GM23338 (cell line): Measurements from ENCODE around the gene HJURP. TPM values are rescaled to one million over a fixed set of nuclear protein-coding genes. Genes with fewer than 3 reads are reported as not detected.

Experiments used
- ATAC-seq: fragments of 200-7000 bp; cut with Tn5 transposase; 3 replicates; pipeline ENCODE4 v1.9.1; 2020
- DNase-seq: peaks from one replicate; pipeline ENCODE4 v3.0.0-alpha.2; 2015; ENCODE audit warnings: low spot score
- H2AFZ ChIP-seq: fragments of 200-600 bp; sonication (generic); 2 replicates; pipeline ENCODE4 v1.8.0; 2016; ENCODE audit warnings: antibody characterized with exemption, mild to moderate bottlenecking, moderate library complexity
- H3F3A ChIP-seq: fragments of 200-600 bp; sonication (generic); replicated peaks from 2 replicates; pipeline ENCODE4 v1.8.0; 2017; ENCODE audit warnings: antibody characterized with exemption, mixed run types, low read depth
- H3K27ac ChIP-seq: fragments of 200-600 bp; sonication (generic); 2 replicates; pipeline ENCODE4 v1.6.1; 2016; ENCODE audit warnings: low read depth
- H3K27me3 ChIP-seq: fragments of 200-600 bp; sonication (generic); 2 replicates; pipeline ENCODE4 v1.8.0; 2016; ENCODE audit warnings: mild to moderate bottlenecking, mixed run types, moderate library complexity; ENCODE audit not compliant: insufficient read depth
- H3K36me3 ChIP-seq: fragments of 200-600 bp; sonication (generic); 2 replicates; pipeline ENCODE4 v1.8.0; 2016; ENCODE audit warnings: mild to moderate bottlenecking; ENCODE audit not compliant: insufficient read depth
- H3K4me1 ChIP-seq: fragments of 200-600 bp; sonication (generic); 2 replicates; pipeline ENCODE4 v1.8.0; 2016; ENCODE audit warnings: mild to moderate bottlenecking, moderate library complexity; ENCODE audit not compliant: insufficient read depth
- H3K4me2 ChIP-seq: fragments of 200-600 bp; sonication (generic); 2 replicates; pipeline ENCODE4 v1.7.1; 2017; ENCODE audit warnings: mixed run types
- H3K4me3 ChIP-seq: fragments of 200-600 bp; sonication (generic); 2 replicates; pipeline ENCODE4 v1.6.1; 2016; ENCODE audit warnings: mixed run types
- H3K79me2 ChIP-seq: fragments of 200-600 bp; sonication (generic); replicated peaks from 2 replicates; pipeline ENCODE4 v1.8.0; 2017; ENCODE audit warnings: mild to moderate bottlenecking; ENCODE audit not compliant: insufficient read depth
- H3K9me2 ChIP-seq: fragments of 200-600 bp; sonication (generic); 2 replicates; pipeline ENCODE4 v1.8.0; 2017; ENCODE audit not compliant: insufficient read depth
- H4K20me1 ChIP-seq: fragments of 200-600 bp; sonication (generic); replicated peaks from 2 replicates; pipeline ENCODE4 v1.8.0; 2017; ENCODE audit warnings: mild to moderate bottlenecking; ENCODE audit not compliant: insufficient read depth
- H3K27ac Mint-ChIP-seq: 2 replicates; pipeline ENCODE4 v1.8.0; 2020; ENCODE audit warnings: inconsistent platforms, mild to moderate bottlenecking, moderate library complexity, mixed read lengths
- H3K27me3 Mint-ChIP-seq: 3 replicates; pipeline ENCODE4 v1.8.0; 2022; ENCODE audit warnings: low read depth, mild to moderate bottlenecking, moderate library complexity, mixed read lengths, inconsistent platforms; ENCODE audit not compliant: insufficient read depth, poor library complexity
- H3K36me3 Mint-ChIP-seq: 3 replicates; pipeline ENCODE4 v1.8.0; 2021; ENCODE audit warnings: low read depth, mild to moderate bottlenecking, inconsistent platforms, moderate library complexity, mixed read lengths
- H3K4me1 Mint-ChIP-seq: 3 replicates; pipeline ENCODE4 v1.8.0; 2020; ENCODE audit warnings: mild to moderate bottlenecking, inconsistent platforms, mixed read lengths
- H3K4me3 Mint-ChIP-seq: 3 replicates; pipeline ENCODE4 v1.8.0; 2021; ENCODE audit warnings: moderate library complexity, mild to moderate bottlenecking, inconsistent platforms, mixed read lengths
- H3K9me3 Mint-ChIP-seq: 3 replicates; pipeline ENCODE4 v1.8.0; 2020; ENCODE audit warnings: moderate library complexity, mild to moderate bottlenecking, inconsistent platforms, mixed read lengths
- CREB1 ChIP-seq: fragments of 250-450 bp; sonication (Bioruptor Pico); IDR thresholded peaks from 2 replicates; pipeline ENCODE4 v1.5.0; 2020; ENCODE audit warnings: low read depth, mild to moderate bottlenecking, moderate library complexity
- CTCF ChIP-seq, 2 experiments: fragments of 200-600 bp in 1 of 2; sonication (generic) in 1 of 2; conservative IDR thresholded peaks; 2 replicates each; pipeline versions ENCODE4 v1.5.1 to v1.6.1; 2016 to 2017; ENCODE audit warnings: antibody characterized with exemption in 2 of 2, low read depth in 2 of 2, mild to moderate bottlenecking in 2 of 2, moderate library complexity in 1 of 2
- ETS1 ChIP-seq: IDR thresholded peaks from 2 replicates; pipeline ENCODE4 v1.6.1; 2016; ENCODE audit warnings: antibody characterized with exemption
- EZH2 ChIP-seq: fragments of 200-600 bp; sonication (generic); IDR thresholded peaks from one replicate; pipeline ENCODE4 v1.8.0; 2017; ENCODE audit warnings: antibody characterized with exemption, mild to moderate bottlenecking, low read depth; ENCODE audit not compliant: unreplicated experiment
- EZH2phosphoT487 ChIP-seq: fragments of 200-600 bp; sonication (generic); IDR thresholded peaks from one replicate; pipeline ENCODE4 v1.8.1; 2018; ENCODE audit warnings: antibody characterized with exemption; ENCODE audit not compliant: unreplicated experiment
- JUNB ChIP-seq: IDR thresholded peaks from one replicate; pipeline ENCODE4 v1.6.1; 2016; ENCODE audit warnings: antibody characterized with exemption; ENCODE audit not compliant: unreplicated experiment
- NANOG ChIP-seq: IDR thresholded peaks from 2 replicates; pipeline ENCODE4 v1.6.1; 2016; ENCODE audit warnings: antibody characterized with exemption, borderline replicate concordance
- POLR2AphosphoS5 ChIP-seq: IDR thresholded peaks from 2 replicates; pipeline ENCODE4 v1.6.1; 2016; ENCODE audit warnings: antibody characterized with exemption, low read depth
- REST ChIP-seq: IDR thresholded peaks from one replicate; pipeline ENCODE4 v1.6.1; 2018; ENCODE audit warnings: antibody characterized with exemption; ENCODE audit not compliant: unreplicated experiment
- STAT1 ChIP-seq: IDR thresholded peaks from one replicate; pipeline ENCODE4 v1.6.1; 2016; ENCODE audit warnings: antibody characterized with exemption; ENCODE audit not compliant: unreplicated experiment
- ZNF114 ChIP-seq: fragments of 250-450 bp; sonication (Bioruptor Pico); IDR thresholded peaks from 2 replicates; pipeline ENCODE4 v1.5.0; 2020; ENCODE audit warnings: mild to moderate bottlenecking, moderate library complexity
- ZNF331 ChIP-seq: fragments of 250-450 bp; sonication (Bioruptor Pico); IDR thresholded peaks from 2 replicates; pipeline ENCODE4 v1.5.0; 2020; ENCODE audit warnings: low read depth, mild to moderate bottlenecking, moderate library complexity
- ZNF462 ChIP-seq: fragments of 250-450 bp; sonication (Bioruptor Pico); IDR thresholded peaks from 2 replicates; pipeline ENCODE4 v1.5.0; 2020; ENCODE audit warnings: mild to moderate bottlenecking, moderate library complexity
- polyA plus RNA-seq: library from polyadenylated mRNA; unstranded; fragments of >200 nt; fragmentation: Nextera tagmentation; extraction: Ambion mirVana; gene quantifications from 2 replicates; pipeline ENCODE4 v1.2.1, GENCODE V29; 2016
- total RNA-seq: library from RNA; depleted of rRNA; stranded (reverse); fragments of >200 nt; shearing (Covaris generic); gene quantifications from 2 replicates; pipeline ENCODE4 v1.2.3, GENCODE V29; 2014

The HJURP gene
- total and polyA plus RNA-seq, 2 experiments from 2014 or later = 42.9 to 49.2 TPM

- H3K4me3 Mint-ChIP-seq = no peak overlapping the region
- H3K27ac ChIP-seq = no peak overlapping the region
- no peaks in the 10 kb centered on the region; the same call in 2 of the 3 replicates for H3K36me3 Mint-ChIP-seq
- no peak for ATAC-seq
- no peak overlapping the region for H2AFZ ChIP-seq
- no peak overlapping the region for H3K4me2 ChIP-seq
- no peaks in the 10 kb centered on the region for H3K9me2 ChIP-seq
- DNase-seq = no peak
- no peaks in the 10 kb centered on the region for H3K27me3 ChIP-seq
- no peak for TF ChIP-seq CREB1
- TF ChIP-seq EZH2 = no peak
- no peak for TF ChIP-seq JUNB
- TF ChIP-seq ZNF462 (CRISPR knock-in tag) = no peak
- no peak for TF ChIP-seq CTCF (conservative IDR thresholded peaks at IDR 0.05; ENCODE audit: low read depth in 2 of 2)
- TF ChIP-seq ETS1 = no peak
- no peak for TF ChIP-seq EZH2phosphoT487
- no peak for TF ChIP-seq POLR2AphosphoS5
- TF ChIP-seq NANOG = no peak
- no peak for TF ChIP-seq REST
- no peak for TF ChIP-seq ZNF114 (CRISPR knock-in tag)
- no peak for TF ChIP-seq ZNF331
- no peak for TF ChIP-seq STAT1
- peaks cover 3% of the 10 kb centered on the region for H3K27me3 Mint-ChIP-seq
- H3K79me2 ChIP-seq = no peaks in the 10 kb centered on the region
- H4K20me1 ChIP-seq = no peaks in the 10 kb centered on the region
- H3K4me1 ChIP-seq = no peaks in the 10 kb centered on the region
- no peaks in the 10 kb centered on the region for H3K4me1 Mint-ChIP-seq
- H3K27ac Mint-ChIP-seq = no peak overlapping the region
- no peak overlapping the region for H3K4me3 ChIP-seq
- H3K36me3 ChIP-seq = no peaks in the 10 kb centered on the region
- H3K9me3 Mint-ChIP-seq = peaks cover 21% of the 10 kb centered on the region
- H3F3A ChIP-seq = no peaks in the 10 kb centered on the region
Observed at GRCh38 chr2:233798335-233799086, 55.8 kb downstream of the HJURP start.
